Measurements from ENCODE around the gene PCDH8.

The PCDH8 gene

GRCh38 chr13:52804202-52804641 lies 44.2 kb downstream of the PCDH8 start:
- H3K9ac ChIP-seq (ENCODE audit: low read length): no peak overlapping the region
- no peaks in the 10 kb centered on the region for H3K9me3 ChIP-seq (ENCODE audit: control insufficient read depth, low read length)
- H3K4me3 ChIP-seq (ENCODE audit: low read length): no peak overlapping the region
- H3K4me1 ChIP-seq (ENCODE audit: control insufficient read depth, insufficient read depth, low read length): no peaks in the 10 kb centered on the region
- no peaks in the 10 kb centered on the region for H3K27me3 ChIP-seq (ENCODE audit: control insufficient read depth, insufficient read depth, low read length)
- H3K36me3 ChIP-seq (ENCODE audit: control insufficient read depth, insufficient read depth, low read length): no peaks in the 10 kb centered on the region

GRCh38 chr13:52800856-52801255 lies 47.6 kb downstream of the PCDH8 start:
- Histone ChIP-seq H3K4me3 (ENCODE audit: low read length) (no peak overlapping the region), H3K9me3 (ENCODE audit: control insufficient read depth, low read length) (no peaks in the 10 kb centered on the region), H3K36me3 (ENCODE audit: control insufficient read depth, insufficient read depth, low read length) (no peaks in the 10 kb centered on the region), H3K27me3 (ENCODE audit: control insufficient read depth, insufficient read depth, low read length) (no peaks in the 10 kb centered on the region), H3K4me1 (ENCODE audit: control insufficient read depth, insufficient read depth, low read length) (no peaks in the 10 kb centered on the region), H3K9ac (ENCODE audit: low read length) (no peak overlapping the region)

- Histone ChIP-seq H3K27me3 (ENCODE audit: control insufficient read depth, insufficient read depth, low read length) (no peaks in the 10 kb centered on the region), H3K9ac (ENCODE audit: low read length) (no peak overlapping the region), H3K9me3 (ENCODE audit: control insufficient read depth, low read length) (no peaks in the 10 kb centered on the region)
These were observed 49.5 kb downstream of the PCDH8 start for GRCh38 chr13:52798770-52799430.

GRCh38 chr13:52797176-52797575 lies 51.3 kb downstream of the PCDH8 start:
- Histone ChIP-seq H3K36me3 (ENCODE audit: control insufficient read depth, insufficient read depth, low read length) (no peaks in the 10 kb centered on the region), H3K9me3 (ENCODE audit: control insufficient read depth, low read length) (no peaks in the 10 kb centered on the region), H3K9ac (ENCODE audit: low read length) (no peak overlapping the region), H3K4me3 (ENCODE audit: low read length) (no peak overlapping the region), H3K4me1 (ENCODE audit: control insufficient read depth, insufficient read depth, low read length) (no peaks in the 10 kb centered on the region), H3K27me3 (ENCODE audit: control insufficient read depth, insufficient read depth, low read length) (no peaks in the 10 kb centered on the region)

More at GRCh38 chr13:52798770-52799430, 49.5 kb downstream of the PCDH8 start:
- H3K36me3 ChIP-seq (ENCODE audit: control insufficient read depth, insufficient read depth, low read length): no peaks in the 10 kb centered on the region
- no peaks in the 10 kb centered on the region for H3K4me1 ChIP-seq (ENCODE audit: control insufficient read depth, insufficient read depth, low read length)
- no peak overlapping the region for H3K4me3 ChIP-seq (ENCODE audit: low read length)

GRCh38 chr13:52794589-52794988 lies 53.9 kb downstream of the PCDH8 start:
- no peak overlapping the region for H3K9ac ChIP-seq (ENCODE audit: low read length)
- no peaks in the 10 kb centered on the region for H3K4me1 ChIP-seq (ENCODE audit: control insufficient read depth, insufficient read depth, low read length)

GRCh38 chr13:52793515-52794061 lies 54.9 kb downstream of the PCDH8 start:
- Histone ChIP-seq H3K4me1 (ENCODE audit: control insufficient read depth, insufficient read depth, low read length) (no peaks in the 10 kb centered on the region), H3K27me3 (ENCODE audit: control insufficient read depth, insufficient read depth, low read length) (no peaks in the 10 kb centered on the region), H3K9me3 (ENCODE audit: control insufficient read depth, low read length) (no peaks in the 10 kb centered on the region), H3K4me3 (ENCODE audit: low read length) (no peak overlapping the region), H3K9ac (ENCODE audit: low read length) (no peak overlapping the region), H3K36me3 (ENCODE audit: control insufficient read depth, insufficient read depth, low read length) (no peaks in the 10 kb centered on the region)

More at GRCh38 chr13:52794589-52794988, 53.9 kb downstream of the PCDH8 start:
- Histone ChIP-seq H3K36me3 (ENCODE audit: control insufficient read depth, insufficient read depth, low read length) (no peaks in the 10 kb centered on the region), H3K9me3 (ENCODE audit: control insufficient read depth, low read length) (no peaks in the 10 kb centered on the region), H3K4me3 (ENCODE audit: low read length) (no peak overlapping the region), H3K27me3 (ENCODE audit: control insufficient read depth, insufficient read depth, low read length) (no peaks in the 10 kb centered on the region)
